K562 (cell line): Measurements from ENCODE around the gene SLC2A9. TPM values are rescaled to one million over a fixed set of nuclear protein-coding genes. Genes with fewer than 3 reads are reported as not detected.

ENCODE experiments used
- ATAC-seq: fragments of 200-7000 bp; cut with Tn5 transposase; 3 replicates; pipeline ENCODE4 v1.9.1; 2020; ENCODE audit warnings: moderate library complexity
- BruUV-seq: library from RNA; stranded (reverse); fragments of 400-500 nt; replicated peaks from 2 replicates; lab custom pipeline; 2021; lab: Mats Ljungman, UMichigan
- CTCF ChIA-PET: fragments of 300-600 bp; formaldehyde crosslinking; extraction: SDS; loops from one replicate; lab custom pipeline; 2021; ENCODE audit warnings: low intra/inter-chr PET ratio; lab: Yijun Ruan, JAX
- POLR2A ChIA-PET: fragments of 300-600, 350-650 bp; sonication (Branson Sonifier 250); formaldehyde crosslinking; extraction: SDS; loops from one replicate; lab custom pipeline; 2021; ENCODE audit warnings: antibody characterized with exemption, inconsistent platforms; lab: Yijun Ruan, JAX
- DNase-seq, 4 experiments: peaks; one replicate each; pipeline versions ENCODE4 v3.0.0 to v3.0.0-alpha.2; 2011 to 2018; ENCODE audit warnings: low spot score in 3 of 4, mixed read lengths in 3 of 4; ENCODE audit errors: extremely low read depth in 1 of 4
- FAIRE-seq: peaks from 2 replicates; lab custom pipeline; 2011; peaks lifted over from hg19 to GRCh38; lab: Jason Lieb, UNC
- H2AFZ ChIP-seq: 2 replicates; pipeline ENCODE4 v1.6.0; 2011; ENCODE audit warnings: low read depth, low read length, control low read depth, inconsistent platforms
- H3K27ac ChIP-seq: fragments of 200-600 bp; 3 replicates; pipeline ENCODE4 v1.8.0; 2011; ENCODE audit warnings: low read depth, mild to moderate bottlenecking, control low read depth, inconsistent platforms, low read length, moderate library complexity, mixed read lengths; ENCODE audit errors: extremely low read depth
- H3K27me3 ChIP-seq, 2 experiments: fragments of 300-600 bp in 1 of 2; 2 replicates in 1 of 2; 3 replicates in 1 of 2; pipeline versions ENCODE4 v1.6.0 to v1.8.0; 2011; ENCODE audit warnings: inconsistent platforms in 2 of 2, low read length in 2 of 2, mild to moderate bottlenecking in 1 of 2, mixed read lengths in 1 of 2, moderate library complexity in 1 of 2; ENCODE audit not compliant: control insufficient read depth in 2 of 2, insufficient read depth in 2 of 2
- H3K36me3 ChIP-seq: fragments of 300-600 bp; 3 replicates; pipeline ENCODE4 v1.8.0; 2011; ENCODE audit warnings: mild to moderate bottlenecking, low read length, inconsistent platforms; ENCODE audit not compliant: control insufficient read depth, insufficient read depth
- H3K4me1 ChIP-seq, 2 experiments: fragments of 200-600 bp in 1 of 2; replicated peaks in 1 of 2; 2 replicates in 1 of 2; 3 replicates in 1 of 2; pipeline versions ENCODE4 v1.5.1 to v1.8.0; 2011; ENCODE audit warnings: inconsistent platforms in 2 of 2, low read length in 2 of 2, mild to moderate bottlenecking in 1 of 2, mixed read lengths in 1 of 2, moderate library complexity in 1 of 2; ENCODE audit not compliant: control insufficient read depth in 2 of 2, insufficient read depth in 2 of 2
- H3K4me2 ChIP-seq: 2 replicates; pipeline ENCODE4 v1.6.1; 2011; ENCODE audit warnings: low read length, control low read depth, inconsistent platforms, mixed read lengths; ENCODE audit not compliant: insufficient read depth
- H3K4me3 ChIP-seq: fragments of 200-600 bp; sonication (generic), shearing (Covaris generic); 2 replicates; pipeline ENCODE4 v1.5.1; 2016; ENCODE audit warnings: control low read depth, inconsistent platforms
- H3K79me2 ChIP-seq: fragments of 200-600 bp; 3 replicates; pipeline ENCODE4 v1.8.0; 2011; ENCODE audit warnings: low read length, inconsistent platforms; ENCODE audit not compliant: control insufficient read depth, insufficient read depth
- H3K9ac ChIP-seq, 2 experiments: 2 replicates each; pipeline versions ENCODE4 v1.6.0 to v1.6.1; 2011; ENCODE audit warnings: low read depth in 2 of 2, low read length in 2 of 2, control low read depth in 1 of 2, inconsistent platforms in 1 of 2, mild to moderate bottlenecking in 1 of 2, mixed read lengths in 1 of 2; ENCODE audit not compliant: insufficient read depth in 1 of 2
- H3K9me1 ChIP-seq: one replicate; pipeline ENCODE4 v1.6.0; 2011; ENCODE audit warnings: inconsistent platforms, mild to moderate bottlenecking, low read length, moderate library complexity; ENCODE audit not compliant: control insufficient read depth, insufficient read depth
- H3K9me3 ChIP-seq: replicated peaks from 2 replicates; pipeline ENCODE4 v1.5.1; 2011; ENCODE audit warnings: low read depth, low read length, inconsistent platforms; ENCODE audit not compliant: control insufficient read depth, insufficient read depth
- H4K20me1 ChIP-seq: replicated peaks from 2 replicates; pipeline ENCODE4 v1.6.1; 2011; ENCODE audit warnings: low read length, inconsistent platforms, mixed read lengths; ENCODE audit not compliant: control insufficient read depth, insufficient read depth
- CREB3 ChIP-seq: fragments of 450-650 bp; conservative IDR thresholded peaks from 2 replicates; pipeline ENCODE4 v1.6.1; 2016; ENCODE audit warnings: missing genetic modification characterization, low read depth, mild to moderate bottlenecking, missing compliant biosample characterization, moderate library complexity
- CTCF ChIP-seq, 3 experiments: IDR thresholded peaks in 2 of 3; conservative IDR thresholded peaks in 1 of 3; 2 replicates each; pipeline ENCODE4 v1.5.1; 2011 to 2012; ENCODE audit warnings: low read length in 3 of 3, mild to moderate bottlenecking in 3 of 3, control low read depth in 2 of 3, improper control_type of control experiment in 1 of 3, inconsistent platforms in 1 of 3, low read depth in 1 of 3, mixed read lengths in 1 of 3, moderate library complexity in 1 of 3; ENCODE audit not compliant: insufficient read depth in 2 of 3
- FOXJ3 ChIP-seq: sonication (generic); formaldehyde crosslinking; IDR thresholded peaks from 2 replicates; pipeline ENCODE4 v1.4.0; 2020; ENCODE audit warnings: mild to moderate bottlenecking, missing genetic modification reagents
- RFX1 ChIP-seq: fragments of 450-650 bp; IDR thresholded peaks from 2 replicates; pipeline ENCODE4 v1.6.1; 2016; ENCODE audit warnings: mild to moderate bottlenecking, moderate library complexity
- ZNF407 ChIP-seq: fragments of 450-650 bp; IDR thresholded peaks from 2 replicates; pipeline ENCODE4 v1.6.1; 2016; ENCODE audit warnings: low read depth
- ZNF518B ChIP-seq: fragments of 250-450 bp; sonication (Bioruptor Pico); IDR thresholded peaks from 2 replicates; pipeline ENCODE4 v1.5.0; 2021; ENCODE audit warnings: mild to moderate bottlenecking, moderate library complexity
- WGBS: fragments of 100-300 bp; shearing (Covaris generic); methylation state at CpG from one replicate; pipeline ENCODE4 v1.1.6; 2016; ENCODE audit warnings: low coverage, mixed read lengths; ENCODE audit not compliant: insufficient coverage; ENCODE audit errors: missing lambda C conversion rate; 5-methylcytosine and 5-hydroxymethylcytosine counted together
- in situ Hi-C: fragments of 300-500 bp; cut with MboI; formaldehyde crosslinking; loops from 4 replicates; pipeline ENCODE4 v1.15.0; 2018; ENCODE audit warnings: inconsistent platforms, mixed read lengths
- intact Hi-C: fragments of 100-400 bp; cut with micrococcal nuclease; formaldehyde crosslinking; loops from 2 replicates; pipeline ENCODE4 v1.14.2; 2022
- polyA plus RNA-seq, 8 experiments: library from polyadenylated mRNA; depleted of rRNA in 4 of 8; stranded (reverse) in 5 of 8; unstranded in 3 of 8; fragments of >200 nt; fragmentation: Nextera tagmentation in 2 of 8; fragmentation: Illumina TruSeq in 1 of 8; extraction: Ambion mirVana in 2 of 8; extraction: Trizol in 1 of 8; gene quantifications; 2 replicates each; pipeline versions ENCODE4 v1.2.1 to v1.2.3, GENCODE V29; 2011 to 2014; ENCODE audit warnings: inconsistent platforms in 1 of 8, missing spikeins in 1 of 8
- total RNA-seq, 7 experiments: library from RNA; depleted of rRNA in 6 of 7; stranded (reverse); fragments of >200 nt in 6 of 7; fragmentation: Illumina TruSeq in 2 of 7; extraction: Trizol in 2 of 7; gene quantifications; 2 replicates each; pipeline versions ENCODE4 v1.2.1 to v1.2.3, GENCODE V29; 2011 to 2021; ENCODE audit warnings: low replicate concordance in 1 of 7

Gene SLC2A9
- total and polyA plus RNA-seq, 9 of the 15 experiments (the other 6 are each of a cell fraction or from before 2014, with no cell fraction given), result 0.15 to 1.9 (median 0.76) TPM

- Histone ChIP-seq H3K27me3 (no peaks in the 10 kb centered on the region; a peak in 1 of 5 replicates), H3K9me1 (no peaks in the 10 kb centered on the region), H3K4me3 (no peak overlapping the region), H4K20me1 (no peaks in the 10 kb centered on the region), H3K36me3 (no peaks in the 10 kb centered on the region), H3K27ac (no peak overlapping the region), H3K4me1 (no peaks in the 10 kb centered on the region), H3K79me2 (no peaks in the 10 kb centered on the region), H2AFZ (no peak overlapping the region), H3K9me3 (no peaks in the 10 kb centered on the region), H3K9ac (no peak overlapping the region), H3K4me2 (no peak overlapping the region)
- DNase-seq, result no peak
- ChIA-PET CTCF (no interaction called here), POLR2A (no interaction called here)
- WGBS, result 0% methylated on average over 1 of the region's 1 CpG
- TF ChIP-seq CREB3 (tag) (no peak), ZNF407 (no peak), ZNF518B (CRISPR knock-in tag) (no peak), FOXJ3 (no peak), RFX1 (no peak), CTCF (IDR thresholded peaks at IDR 0.05 in 2 of 3, conservative IDR thresholded peaks at IDR 0.05 in 1 of 3; ENCODE audit: insufficient read depth in 2 of 3, low read depth in 1 of 3, low read length in 3 of 3) (no peak)
- no TSS peak for BruUV-seq
- intact Hi-C loops (no loop called here), in situ Hi-C loops (no loop called here)
- no peak for FAIRE-seq
- ATAC-seq, result no peak
Measured at GRCh38 chr4:9826551-9826950, 194.7 kb downstream of the SLC2A9 start.
